OCI-LY3 (cell line): Measurements from ENCODE around the gene CYP2A7.
"Not testable (repeated sequence)": the region's sequence is repeated elsewhere in the genome, so short reads cannot be mapped to it uniquely, and the experiment has no call there.

ENCODE experiments used
- H2AFZ ChIP-seq: fragments of 200-600, 300-600 bp; shearing (Covaris generic); 2 replicates; pipeline ENCODE4 v1.6.0; 2014; ENCODE audit warnings: antibody characterized with exemption, low read depth, low read length
- H3K27ac ChIP-seq: fragments of 200-600, 300-600 bp; sonication (generic); 2 replicates; pipeline ENCODE4 v1.5.1; 2014; ENCODE audit warnings: mild to moderate bottlenecking, low read length, moderate library complexity, mixed read lengths
- H3K27me3 ChIP-seq: fragments of 200-600, 300-600 bp; sonication (generic); 2 replicates; pipeline ENCODE4 v1.6.1; 2014; ENCODE audit warnings: low read depth, low read length, mixed read lengths
- H3K36me3 ChIP-seq: fragments of 200-600, 300-600 bp; sonication (generic); replicated peaks from 2 replicates; pipeline ENCODE3; 2014; ENCODE audit warnings: low read depth, low read length, mixed read lengths
- H3K4me1 ChIP-seq: fragments of 300-600, 200-600 bp; sonication (generic); 2 replicates; pipeline ENCODE4 v1.6.1; 2014; ENCODE audit warnings: low read length, mixed read lengths
- H3K4me2 ChIP-seq: fragments of 200-600, 300-600 bp; sonication (generic); 2 replicates; pipeline ENCODE4 v1.6.1; 2014; ENCODE audit warnings: low read length, mixed read lengths
- H3K4me3 ChIP-seq: fragments of 300-600, 200-600 bp; sonication (generic); 2 replicates; pipeline ENCODE4 v1.5.1; 2014; ENCODE audit warnings: antibody characterized with exemption, mild to moderate bottlenecking, low read length, moderate library complexity
- H3K79me2 ChIP-seq: fragments of 300-600, 200-600 bp; shearing (Covaris generic); 2 replicates; pipeline ENCODE4 v1.6.1; 2014; ENCODE audit warnings: mild to moderate bottlenecking, low read length, mixed read lengths
- H3K9ac ChIP-seq: fragments of 300-600, 200-600 bp; shearing (Covaris generic); 2 replicates; pipeline ENCODE4 v1.6.0; 2014; ENCODE audit warnings: mild to moderate bottlenecking, low read length, moderate library complexity
- H3K9me3 ChIP-seq: fragments of 200-600, 300-600 bp; shearing (Covaris generic); 2 replicates; pipeline ENCODE4 v1.6.1; 2014; ENCODE audit warnings: low read length, mixed read lengths; ENCODE audit not compliant: insufficient read depth
- H4K20me1 ChIP-seq: fragments of 200-600, 300-600 bp; sonication (generic); 2 replicates; pipeline ENCODE4 v1.6.1; 2016; ENCODE audit warnings: low read length, mixed read lengths; ENCODE audit not compliant: insufficient read depth
- CTCF ChIP-seq: fragments of 200-600, 300-600 bp; sonication (generic); IDR thresholded peaks from 2 replicates; pipeline ENCODE4 v1.5.1; 2014; ENCODE audit warnings: antibody characterized with exemption, low read length, low read depth
- EZH2phosphoT487 ChIP-seq: fragments of 200-600 bp; shearing (Covaris generic); IDR thresholded peaks from 2 replicates; pipeline ENCODE4 v1.6.1; 2018; ENCODE audit warnings: antibody characterized with exemption, mixed run types, low read depth

Gene CYP2A7

GRCh38 chr19:40908976-40909375 is 26.9 kb upstream of the CYP2A7 start:
- Histone ChIP-seq H3K27ac (no peak overlapping the region), H3K79me2 (no peaks in the 10 kb centered on the region), H3K36me3 (no peaks in the 10 kb centered on the region), H2AFZ (no peak overlapping the region), H3K27me3 (peaks cover 21% of the 10 kb centered on the region), H3K4me2 (no peak overlapping the region), H3K4me3 (no peak overlapping the region), H3K4me1 (no peaks in the 10 kb centered on the region), H3K9ac (no peak overlapping the region), H3K9me3 (no peaks in the 10 kb centered on the region), H4K20me1 (no peaks in the 10 kb centered on the region)
- TF ChIP-seq EZH2phosphoT487 (no peak), CTCF (peak; percentile 40)

- no peaks in the 10 kb centered on the region for H3K36me3 ChIP-seq
- H3K9me3 ChIP-seq: no peaks in the 10 kb centered on the region
- H3K4me2 ChIP-seq: no peak overlapping the region
- peaks cover 21% of the 10 kb centered on the region for H3K27me3 ChIP-seq
- no peak overlapping the region for H3K4me3 ChIP-seq
- H2AFZ ChIP-seq: no peak overlapping the region
- TF ChIP-seq EZH2phosphoT487 (no peak), CTCF (no peak)
- no peaks in the 10 kb centered on the region for H4K20me1 ChIP-seq
- no peaks in the 10 kb centered on the region for H3K4me1 ChIP-seq
- no peaks in the 10 kb centered on the region for H3K79me2 ChIP-seq
- no peak overlapping the region for H3K27ac ChIP-seq
- H3K9ac ChIP-seq: no peak overlapping the region
These were observed 26.1 kb upstream of the CYP2A7 start for GRCh38 chr19:40907968-40908735.

GRCh38 chr19:40906512-40906911 is 24.5 kb upstream of the CYP2A7 start:
- Histone ChIP-seq H3K4me3 (no peak overlapping the region), H3K27me3 (peaks cover 21% of the 10 kb centered on the region), H2AFZ (no peak overlapping the region), H3K9me3 (no peaks in the 10 kb centered on the region), H4K20me1 (no peaks in the 10 kb centered on the region), H3K4me1 (no peaks in the 10 kb centered on the region), H3K79me2 (no peaks in the 10 kb centered on the region), H3K9ac (no peak overlapping the region), H3K36me3 (no peaks in the 10 kb centered on the region), H3K27ac (no peak overlapping the region), H3K4me2 (no peak overlapping the region)
- TF ChIP-seq EZH2phosphoT487 (no peak), CTCF (no peak)

- not testable (repeated sequence) for H3K4me1 ChIP-seq, H3K9ac ChIP-seq, H3K79me2 ChIP-seq, H3K36me3 ChIP-seq, H2AFZ ChIP-seq, H4K20me1 ChIP-seq, H3K9me3 ChIP-seq, H3K27ac ChIP-seq, H3K4me3 ChIP-seq, H3K4me2 ChIP-seq
- peaks cover 21% of the 10 kb centered on the region for H3K27me3 ChIP-seq
These were observed 22.7 kb upstream of the CYP2A7 start for GRCh38 chr19:40904673-40905156.

GRCh38 chr19:40901975-40902750 is 20.1 kb upstream of the CYP2A7 start:
- H3K4me3 ChIP-seq, H2AFZ ChIP-seq, H3K9me3 ChIP-seq, H3K79me2 ChIP-seq, H3K27ac ChIP-seq, H4K20me1 ChIP-seq, H3K9ac ChIP-seq, H3K4me1 ChIP-seq, H3K36me3 ChIP-seq, H3K4me2 ChIP-seq: not testable (repeated sequence)
- H3K27me3 ChIP-seq: peaks cover 11% of the 10 kb centered on the region; the same call in 1 of the 2 replicates

- not testable (repeated sequence) for H3K79me2 ChIP-seq, H3K9ac ChIP-seq, H3K36me3 ChIP-seq, H3K27me3 ChIP-seq, H3K9me3 ChIP-seq, H3K4me2 ChIP-seq, H2AFZ ChIP-seq, H3K4me3 ChIP-seq, H3K4me1 ChIP-seq, H4K20me1 ChIP-seq, H3K27ac ChIP-seq
These were observed 18.5 kb upstream of the CYP2A7 start for GRCh38 chr19:40900521-40900920.

GRCh38 chr19:40899964-40900363 is 17.9 kb upstream of the CYP2A7 start:
- not testable (repeated sequence) for H3K27ac ChIP-seq, H3K27me3 ChIP-seq

More at GRCh38 chr19:40899964-40900363, 17.9 kb upstream of the CYP2A7 start:
- H2AFZ ChIP-seq, H3K36me3 ChIP-seq, H4K20me1 ChIP-seq, H3K9ac ChIP-seq, H3K9me3 ChIP-seq, H3K4me1 ChIP-seq, H3K79me2 ChIP-seq, H3K4me2 ChIP-seq, H3K4me3 ChIP-seq: not testable (repeated sequence)
